RWPE1 (cell line): Measurements from ENCODE around the gene FBXO42.
A peak's percentile ranks its signal among the peaks of the same experiment; 100 is the strongest.

Experiments
- CTCF ChIA-PET: fragments of 350-600 bp; sonication (Branson Sonifier 250); formaldehyde crosslinking; extraction: SDS; loops from one replicate; lab custom pipeline; 2021; lab: Yijun Ruan, JAX
- POLR2A ChIA-PET: fragments of 400-600 bp; formaldehyde crosslinking; extraction: SDS; loops from one replicate; lab custom pipeline; 2020; ENCODE audit warnings: antibody characterized with exemption; ENCODE audit not compliant: low non-redundant PET; lab: Yijun Ruan, JAX
- DNase-seq: peaks from one replicate; pipeline ENCODE4 v3.0.0; 2012; ENCODE audit warnings: low spot score
- H3K27ac ChIP-seq: fragments of 450-650 bp; 2 replicates; pipeline ENCODE4 v1.5.1; 2017
- CTCF ChIP-seq: fragments of 450-650 bp; conservative IDR thresholded peaks from 2 replicates; pipeline ENCODE4 v1.5.1; 2017; ENCODE audit warnings: low read depth, mild to moderate bottlenecking

Gene FBXO42

GRCh38 chr1:16315437-16315836 lies 36.8 kb downstream of the FBXO42 start:
- no peak overlapping the region for H3K27ac ChIP-seq
- no peak for TF ChIP-seq CTCF
- POLR2A ChIA-PET, result no interaction called here
- no peak for DNase-seq
- CTCF ChIA-PET, result interaction anchor here (0.7 kb wide), 2 partner anchors 37 to 1878 kb away, joined by 3 read pairs; partner anchors contain the start of gene FBXO42

DNA sequence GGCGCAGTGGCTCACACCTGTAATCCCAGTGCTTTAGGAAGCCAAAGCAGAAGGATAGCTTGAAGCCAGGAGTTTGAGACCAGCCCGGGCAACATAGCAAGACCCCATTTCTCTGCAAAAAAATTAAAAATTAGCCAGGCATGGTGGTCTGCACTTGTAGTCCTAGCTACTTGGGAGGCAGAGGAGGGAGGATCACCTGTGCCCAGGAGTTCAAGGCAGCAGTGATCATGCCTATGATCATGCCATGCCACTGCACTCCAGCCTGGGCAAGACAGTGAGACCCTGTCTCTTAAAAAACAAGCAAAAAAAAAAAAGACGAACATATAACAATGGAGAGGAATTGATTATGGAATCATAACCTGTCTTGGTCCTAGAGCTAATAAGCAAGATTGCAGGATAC lies 45.1 kb downstream of the FBXO42 start:
- H3K27ac ChIP-seq, result no peak overlapping the region
- TF ChIP-seq CTCF, result no peak
- CTCF ChIA-PET, result no interaction called here
- POLR2A ChIA-PET, result no interaction called here
- DNase-seq, result no peak

DNA sequence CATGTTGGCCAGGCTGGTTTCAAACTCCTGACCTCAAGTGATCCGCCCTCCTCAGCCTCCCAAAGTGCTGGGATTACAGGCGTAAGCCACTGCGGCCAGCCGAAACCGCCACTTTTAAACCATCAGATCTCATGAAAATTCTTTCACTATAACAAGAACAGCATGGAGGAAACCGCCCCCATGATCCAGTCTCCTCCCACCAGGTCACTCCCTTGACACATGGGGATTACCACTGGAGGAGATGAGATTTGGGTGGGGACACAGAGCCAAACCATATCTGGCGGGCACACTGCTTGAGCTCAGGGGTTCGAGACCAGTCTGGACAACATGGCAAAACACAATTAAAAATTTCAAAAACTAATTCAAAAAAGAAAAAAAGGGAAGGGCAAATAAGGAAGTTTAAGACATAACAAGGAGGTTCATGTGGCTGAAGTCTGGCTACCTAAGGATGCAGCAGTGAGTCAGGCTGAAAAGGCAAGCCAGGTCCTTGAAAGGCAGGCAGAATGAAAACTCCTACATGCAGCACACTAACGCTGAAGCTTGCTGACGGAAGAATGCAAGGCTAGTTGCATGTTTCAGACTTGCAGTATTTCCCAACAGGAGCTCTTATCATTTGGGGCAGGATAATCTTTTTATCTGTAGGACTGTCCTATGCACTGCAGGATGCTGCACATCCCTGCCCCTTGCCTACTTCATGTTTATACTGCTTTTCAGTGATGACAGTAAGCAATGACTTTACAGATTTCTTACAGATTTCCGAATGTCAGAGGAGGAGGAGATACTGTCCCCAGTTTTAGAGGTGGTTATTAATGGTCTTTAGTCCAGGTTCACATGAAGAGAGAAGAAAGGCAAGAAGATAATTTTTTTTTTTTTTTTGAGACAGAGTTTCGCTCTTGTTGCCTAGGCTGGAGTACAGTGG lies 49.3 kb downstream of the FBXO42 start:
- ChIA-PET POLR2A (no interaction called here), CTCF (no interaction called here)
- TF ChIP-seq CTCF, result no peak
- no peak for DNase-seq
- H3K27ac ChIP-seq, result peak overlapping the region; percentile 41

DNA sequence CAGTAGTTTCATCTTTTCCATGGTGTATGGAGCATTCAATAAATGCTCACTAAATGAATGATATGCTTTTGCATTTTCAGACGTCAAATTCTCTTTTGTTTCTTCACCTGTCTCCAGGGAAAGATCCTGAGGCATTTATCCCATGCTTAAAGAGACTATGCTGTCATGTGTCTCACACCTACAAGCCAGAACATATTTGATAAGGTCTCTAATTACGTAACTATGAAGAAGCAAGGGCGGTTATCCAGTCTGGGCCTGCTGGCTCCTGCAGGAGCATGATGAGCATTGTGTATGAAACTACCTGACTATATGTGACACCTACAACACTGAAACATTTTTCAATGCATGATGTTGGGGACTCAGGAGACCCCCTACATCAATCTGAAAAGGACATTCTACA lies 51.8 kb downstream of the FBXO42 start:
- POLR2A ChIA-PET, result no interaction called here

GRCh38 chr1:16298653-16299052 lies 53.6 kb downstream of the FBXO42 start:
- TF ChIP-seq CTCF, result no peak
- ChIA-PET POLR2A (no interaction called here), CTCF (interaction anchor here (0.6 kb wide), 1 partner anchor 208 kb away, joined by 4 read pairs; no protein-coding TSS in a partner anchor)
- H3K27ac ChIP-seq, result peak overlapping the region; percentile 37; the same call in 1 of the 2 replicates
- no peak for DNase-seq

More for the DNA sequence above, 51.8 kb downstream of the FBXO42 start:
- DNase-seq, result peak; percentile 84
- H3K27ac ChIP-seq, result peak overlapping the region; percentile 71
- no peak for TF ChIP-seq CTCF
- CTCF ChIA-PET, result interaction anchor here (1.0 kb wide), 1 partner anchor 52 kb away, joined by 4 read pairs; no protein-coding TSS in a partner anchor

- DNase-seq, result no peak
- POLR2A ChIA-PET, result no interaction called here
- no peak for TF ChIP-seq CTCF
- no peak overlapping the region for H3K27ac ChIP-seq
- CTCF ChIA-PET, result interaction anchor here (0.6 kb wide), 1 partner anchor 67 kb away, joined by 6 read pairs; no protein-coding TSS in a partner anchor
Observed at GRCh38 chr1:16296643-16297042, 55.6 kb downstream of the FBXO42 start.
